Superior temporal gyrus (tissue), 1 donor: ENCODE results near the gene ZNF100.

Source experiments
- DNase-seq: peaks from one replicate; pipeline ENCODE4 v3.0.0-alpha.2; 2016; ENCODE audit errors: extremely low spot score

Gene ZNF100

GRCh38 chr19:21704320-21704719, 63.1 kb downstream of the ZNF100 start:
- no peak for DNase-seq

GRCh38 chr19:21699197-21699596, 68.2 kb downstream of the ZNF100 start:
- DNase-seq, result no peak

GRCh38 chr19:21698215-21698614, 69.2 kb downstream of the ZNF100 start:
- peak; percentile 66 for DNase-seq

GRCh38 chr19:21697698-21698097, 69.7 kb downstream of the ZNF100 start:
- DNase-seq, result no peak

GRCh38 chr19:21694171-21694906, 73.0 kb downstream of the ZNF100 start:
- no peak for DNase-seq

- DNase-seq, result no peak
Measured at GRCh38 chr19:21693399-21693798, 74.0 kb downstream of the ZNF100 start.

GRCh38 chr19:21691661-21692060, 75.7 kb downstream of the ZNF100 start:
- no peak for DNase-seq

- no peak for DNase-seq
Measured at GRCh38 chr19:21688464-21688863, 78.9 kb downstream of the ZNF100 start.

- DNase-seq, result no peak
Measured at GRCh38 chr19:21680671-21681070, 86.7 kb downstream of the ZNF100 start.

GRCh38 chr19:21680026-21680425, 87.4 kb downstream of the ZNF100 start:
- no peak for DNase-seq

- no peak for DNase-seq
Measured at GRCh38 chr19:21677696-21678418, 89.5 kb downstream of the ZNF100 start.

- DNase-seq, result no peak
Measured at GRCh38 chr19:21674454-21674853, 92.9 kb downstream of the ZNF100 start.

GRCh38 chr19:21673479-21673878, 93.9 kb downstream of the ZNF100 start:
- peak; percentile 20 for DNase-seq
